Ecto neural progenitor cell (in vitro differentiated cells): ENCODE data around the gene HAO2.
"Not testable (repeated sequence)": the region's sequence is repeated elsewhere in the genome, so short reads cannot be mapped to it uniquely, and the experiment has no call there.

ENCODE experiments used
- DNase-seq: peaks from one replicate; pipeline ENCODE4 v3.0.0-alpha.2; 2018; ENCODE audit warnings: low spot score

The HAO2 gene

GRCh38 chr1:119368554-119368953 is at the start of gene HAO2:
Gene HAO2 (plus strand): TSS chr1:119368785. CDS start chr1:119381086, 12,301 bp downstream.
- DNase-seq = no peak

DNA sequence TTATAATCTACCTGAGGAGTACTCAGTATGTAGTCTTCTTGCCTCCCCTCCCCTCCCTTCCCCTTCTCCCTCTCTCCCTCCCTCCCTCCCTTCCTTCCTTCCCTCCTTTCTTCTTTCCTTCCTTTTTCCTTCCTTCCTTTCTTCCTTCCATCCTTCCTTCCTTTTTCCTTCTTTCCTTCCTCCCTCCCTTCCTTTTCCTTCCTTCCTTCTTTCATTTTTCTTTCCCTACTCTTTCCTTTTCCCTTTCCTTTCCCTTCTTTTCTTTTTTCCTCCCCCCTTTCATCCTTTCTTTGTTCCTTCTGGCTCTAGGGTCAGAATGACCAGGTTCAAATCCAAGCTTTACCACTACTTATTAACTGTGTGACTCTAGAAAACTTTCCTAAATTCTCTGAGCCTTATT is 48.5 kb upstream of the HAO2 start:
- no peak for DNase-seq

GRCh38 chr1:119321666-119322419 is 46.7 kb upstream of the HAO2 start:
- DNase-seq = no peak

DNA sequence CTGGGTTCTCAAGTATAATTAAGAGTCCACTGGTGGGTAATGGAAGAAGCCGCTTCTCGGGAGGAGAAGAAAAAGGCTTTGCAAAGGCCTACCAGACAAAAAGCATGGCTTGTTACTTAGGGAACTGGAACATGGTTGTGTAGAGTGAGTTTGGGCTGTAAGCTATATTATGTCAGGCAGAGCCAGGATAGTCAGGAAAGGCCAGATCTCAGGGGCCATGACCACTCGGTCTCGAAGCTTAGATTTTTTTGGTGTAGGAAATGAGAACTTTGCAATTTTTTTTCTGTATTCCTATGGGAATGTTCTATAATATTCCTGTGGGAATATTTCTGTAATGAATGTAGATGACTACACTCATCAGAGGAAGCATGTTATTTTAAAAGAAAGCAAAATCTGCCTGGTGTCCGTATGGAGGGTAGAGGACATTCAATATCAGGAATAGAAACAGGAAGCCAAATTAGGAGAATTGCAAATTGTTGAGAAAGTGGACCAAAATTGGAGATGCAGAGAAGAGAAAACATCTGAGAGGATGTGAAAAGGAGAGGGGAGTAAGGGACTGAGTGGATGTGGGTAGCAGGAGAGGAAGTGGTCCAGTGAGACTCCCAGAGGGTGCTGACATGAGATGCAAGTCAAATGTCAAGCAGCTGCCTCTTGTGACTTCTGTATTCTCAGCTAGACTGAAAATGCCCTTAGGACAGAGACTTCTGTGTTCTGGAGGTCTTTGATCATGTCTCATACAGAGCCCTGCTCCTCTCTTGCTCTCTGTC is 45.2 kb upstream of the HAO2 start:
- DNase-seq = no peak

DNA sequence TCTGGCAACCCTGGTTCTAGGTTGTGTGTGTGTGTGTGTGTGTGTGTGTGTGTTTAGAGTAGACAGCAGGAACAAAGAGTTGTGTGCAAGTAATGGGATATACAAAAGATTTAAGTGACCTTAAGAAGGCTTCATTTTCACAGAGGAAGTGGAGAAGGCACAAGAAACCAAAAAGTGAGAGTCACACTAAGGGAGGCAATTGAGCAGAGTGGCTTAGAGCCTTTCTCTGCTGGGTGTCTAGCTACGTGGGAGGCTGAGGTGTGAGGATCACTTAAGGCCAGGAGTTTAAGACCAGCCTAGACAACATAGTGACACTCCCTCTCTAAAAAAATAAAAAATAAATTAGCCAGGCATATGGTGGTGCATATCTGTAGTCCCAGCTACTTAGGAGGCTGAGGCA is 44.4 kb upstream of the HAO2 start:
- DNase-seq = no peak

DNA sequence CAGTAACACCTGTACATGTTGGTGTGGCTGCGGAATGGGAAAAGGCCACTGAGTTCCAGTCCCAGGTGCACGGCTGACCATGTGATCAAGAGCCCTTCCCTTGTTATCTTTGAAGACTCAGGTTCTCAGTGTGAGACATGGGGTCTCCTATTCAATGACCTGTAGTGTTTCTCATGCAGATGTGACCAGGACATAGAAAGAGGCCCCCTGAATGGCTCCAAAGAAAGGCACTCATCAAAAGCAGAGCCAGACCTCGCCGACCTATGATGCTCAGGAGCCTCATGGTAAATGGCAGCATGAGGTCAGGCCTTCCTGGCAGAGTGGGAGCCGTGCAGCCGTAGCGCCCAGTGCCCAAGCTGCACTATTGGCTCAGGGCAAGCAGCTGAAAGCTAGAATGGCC is 42.3 kb upstream of the HAO2 start:
- DNase-seq = no peak

- peak; percentile 74 for DNase-seq
Measured at GRCh38 chr1:119327094-119327449, 41.5 kb upstream of the HAO2 start.

GRCh38 chr1:119327450-119328155 is 41.0 kb upstream of the HAO2 start:
- DNase-seq = peak; percentile 72

DNA sequence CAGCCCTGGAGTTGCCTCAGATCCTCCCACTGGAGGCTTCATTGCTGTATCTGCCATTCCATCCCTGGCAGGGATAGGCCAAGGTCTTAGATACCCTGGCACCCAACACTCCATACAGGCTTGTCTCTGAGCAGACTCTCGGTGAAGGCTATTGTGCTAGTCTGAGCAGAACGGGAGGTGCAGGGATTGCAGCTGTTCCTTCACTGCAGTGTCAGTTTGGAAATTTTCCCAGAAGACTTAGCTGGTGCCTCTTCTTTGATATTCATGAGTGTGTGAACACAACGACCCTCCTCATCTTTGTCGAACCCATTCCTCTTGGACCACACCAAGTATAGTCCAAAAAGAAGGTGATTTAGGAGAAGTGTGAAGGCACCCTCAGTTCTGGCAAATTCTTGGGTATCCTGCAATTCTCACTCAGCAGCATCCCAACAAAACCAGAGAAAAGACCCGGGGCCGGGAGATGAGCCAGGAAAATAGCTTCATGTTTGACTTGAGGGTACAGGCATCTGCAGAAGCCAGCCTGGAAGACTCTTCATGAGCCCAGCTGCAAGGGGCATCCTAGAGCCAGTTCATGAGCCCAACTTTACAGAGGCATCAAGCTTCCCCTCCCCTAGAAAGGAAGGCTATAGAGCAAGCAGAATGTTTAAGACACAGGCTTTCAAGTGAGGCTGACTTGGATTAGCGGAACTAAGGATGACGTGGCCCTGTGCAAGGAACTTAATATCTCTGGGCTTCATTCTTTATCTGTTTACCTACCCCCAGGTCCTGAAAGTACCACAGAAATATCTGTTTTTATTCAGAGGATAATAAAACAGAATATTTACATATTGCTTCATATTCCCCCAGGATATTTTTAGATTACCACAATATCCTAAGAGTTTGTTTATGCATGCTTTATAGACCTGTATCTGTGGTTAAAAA is 38.8 kb upstream of the HAO2 start:
- DNase-seq = no peak

DNA sequence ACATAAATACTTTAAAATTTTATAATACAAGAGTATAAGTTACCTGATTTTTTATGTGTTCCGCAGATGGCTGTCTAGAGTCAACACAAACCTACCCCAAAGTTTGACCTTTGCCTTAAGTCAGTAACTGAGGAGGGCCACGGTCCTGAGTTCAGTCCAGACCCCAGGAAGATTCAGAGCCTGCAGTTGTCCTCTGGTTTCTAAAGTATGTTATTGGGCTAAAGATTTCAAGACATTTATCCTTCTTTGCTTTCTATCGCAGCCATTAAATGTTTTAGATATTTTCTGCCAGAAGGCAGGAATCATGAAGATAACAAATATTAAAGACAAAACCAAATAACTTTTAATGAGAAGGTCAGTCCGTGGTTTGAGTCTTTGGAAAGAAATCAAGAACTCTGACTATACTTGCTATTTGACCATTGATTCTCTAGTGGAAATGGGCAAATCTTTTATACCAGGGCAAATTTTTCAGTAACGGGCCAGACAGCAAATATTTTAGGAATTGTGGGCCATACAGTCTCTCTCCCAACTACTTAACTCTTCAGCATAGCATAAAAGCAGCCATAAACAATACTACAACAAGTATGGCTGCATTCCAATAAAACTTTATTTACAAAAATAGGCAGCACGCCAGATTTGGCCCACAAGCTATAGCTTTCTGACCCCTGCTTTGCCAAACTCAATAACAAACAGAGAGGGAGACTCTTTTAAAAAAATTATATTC is 38.0 kb upstream of the HAO2 start:
- DNase-seq = no peak

- DNase-seq = no peak
Measured at GRCh38 chr1:119331190-119331515, 37.4 kb upstream of the HAO2 start.

GRCh38 chr1:119331915-119332314 is 36.7 kb upstream of the HAO2 start:
- no peak for DNase-seq

- DNase-seq = no peak
Measured at GRCh38 chr1:119332622-119333021, 36.0 kb upstream of the HAO2 start.

- no peak for DNase-seq
Measured at GRCh38 chr1:119333163-119333896, 35.3 kb upstream of the HAO2 start.

- not testable (repeated sequence) for DNase-seq
Measured at GRCh38 chr1:119333897-119334250, 34.7 kb upstream of the HAO2 start.

- no peak for DNase-seq
Measured at GRCh38 chr1:119336848-119337247, 31.7 kb upstream of the HAO2 start.

DNA sequence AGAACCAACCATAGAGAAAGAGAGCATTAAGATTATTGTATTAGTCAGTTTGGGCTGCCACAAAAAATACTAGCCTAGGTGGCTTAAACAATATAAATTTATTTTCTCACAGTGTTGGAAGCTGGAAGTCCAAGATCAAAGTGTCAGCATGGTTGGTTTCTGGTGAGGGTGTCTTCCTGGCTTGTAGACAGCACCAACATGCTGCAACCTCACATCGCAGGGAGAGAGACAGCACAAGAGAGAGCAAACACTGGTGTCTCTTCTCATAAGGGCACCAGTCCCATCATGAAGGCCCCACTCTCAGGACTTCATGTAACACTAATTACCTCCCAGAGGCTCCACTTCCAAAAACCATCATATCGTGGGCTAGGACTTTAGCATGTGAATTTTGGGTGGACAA is 30.6 kb upstream of the HAO2 start:
- no peak for DNase-seq

- DNase-seq = no peak
Measured at GRCh38 chr1:119338757-119339156, 29.8 kb upstream of the HAO2 start.

GRCh38 chr1:119340861-119341261 is 27.7 kb upstream of the HAO2 start:
- DNase-seq = no peak

DNA sequence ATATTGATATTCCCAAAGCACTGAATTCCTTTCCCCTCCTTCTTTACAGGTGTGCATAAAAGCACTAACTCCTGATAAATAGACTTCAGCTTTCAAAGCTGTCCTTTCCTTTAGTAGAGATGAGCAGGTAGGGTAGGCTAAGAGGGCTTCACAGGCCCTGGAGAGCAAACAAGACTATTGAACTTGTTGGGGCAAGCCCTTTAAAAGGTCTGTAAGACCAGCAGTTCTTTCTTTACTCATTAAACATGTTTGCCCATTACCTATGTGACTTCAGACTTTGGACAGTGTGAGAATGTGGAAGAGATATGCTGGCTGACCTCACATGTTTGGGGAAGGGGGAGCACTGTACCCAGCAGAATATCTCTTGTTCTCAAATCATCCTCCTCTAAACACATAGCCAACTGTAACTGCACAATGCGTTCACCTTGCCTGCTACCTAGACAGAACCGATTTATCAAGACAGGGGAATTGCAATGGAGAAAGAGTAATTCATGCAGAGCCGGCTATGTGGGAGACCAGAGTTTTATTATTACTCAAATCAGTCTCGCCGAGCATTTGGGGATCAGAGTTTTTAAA is 27.1 kb upstream of the HAO2 start:
- DNase-seq = no peak
